K562 treated with DMSO at 1 percent for 24 hours (cell line): ENCODE results near the gene DUSP19. TPM values are rescaled to one million over a fixed set of nuclear protein-coding genes. Genes with fewer than 3 reads are reported as not detected.

Source experiments
- total RNA-seq: library from RNA; unstranded; fragments of 300-600 nt; gene quantifications from 2 replicates; pipeline ENCODE4 v1.2.3, GENCODE V29; 2022; ENCODE audit warnings: low read depth; ENCODE audit not compliant: insufficient read depth

DUSP19 gene, protein sequence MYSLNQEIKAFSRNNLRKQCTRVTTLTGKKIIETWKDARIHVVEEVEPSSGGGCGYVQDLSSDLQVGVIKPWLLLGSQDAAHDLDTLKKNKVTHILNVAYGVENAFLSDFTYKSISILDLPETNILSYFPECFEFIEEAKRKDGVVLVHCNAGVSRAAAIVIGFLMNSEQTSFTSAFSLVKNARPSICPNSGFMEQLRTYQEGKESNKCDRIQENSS
- total RNA-seq: 0.88 and 0.90 TPM in 2 replicates

DNA sequence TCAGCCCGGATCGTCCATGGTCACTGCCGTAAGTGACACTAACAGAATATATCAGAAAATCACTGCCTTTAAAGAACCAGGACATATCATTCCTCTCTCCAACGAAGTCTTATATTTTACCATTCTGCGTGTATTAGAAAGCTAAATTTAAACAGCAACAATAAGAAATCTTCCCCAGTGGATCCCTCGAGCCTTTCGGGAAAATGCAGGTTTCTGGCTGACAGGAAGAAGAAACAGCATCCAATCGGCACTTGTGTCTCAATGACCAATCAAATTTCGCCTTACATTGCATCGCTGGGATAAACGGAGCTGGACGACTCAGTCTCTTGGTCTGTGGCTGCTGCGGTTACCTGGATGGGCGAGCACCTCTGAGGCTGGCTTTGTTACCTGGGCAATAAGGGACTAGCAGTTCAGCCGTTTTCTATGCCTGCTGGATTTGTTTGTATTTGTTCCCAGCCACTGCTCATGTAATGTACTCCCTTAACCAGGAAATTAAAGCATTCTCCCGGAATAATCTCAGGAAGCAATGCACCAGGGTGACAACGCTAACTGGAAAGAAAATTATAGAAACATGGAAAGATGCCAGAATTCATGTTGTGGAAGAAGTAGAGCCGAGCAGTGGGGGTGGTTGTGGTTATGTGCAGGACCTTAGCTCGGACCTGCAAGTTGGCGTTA is at the start of gene DUSP19:
TSS of gene DUSP19 (plus strand) at position 284 of the 675 bp plus-strand sequence. CDS start at position 471, 187 bp downstream.

GRCh38 chr2:183038341-183039300 is 39.9 kb upstream of the DUSP19 start, which contains the start of gene NCKAP1:
TSS of gene NCKAP1 (minus strand) at chr2:183038457. CDS start at chr2:183038099, 358 bp downstream.

DNA sequence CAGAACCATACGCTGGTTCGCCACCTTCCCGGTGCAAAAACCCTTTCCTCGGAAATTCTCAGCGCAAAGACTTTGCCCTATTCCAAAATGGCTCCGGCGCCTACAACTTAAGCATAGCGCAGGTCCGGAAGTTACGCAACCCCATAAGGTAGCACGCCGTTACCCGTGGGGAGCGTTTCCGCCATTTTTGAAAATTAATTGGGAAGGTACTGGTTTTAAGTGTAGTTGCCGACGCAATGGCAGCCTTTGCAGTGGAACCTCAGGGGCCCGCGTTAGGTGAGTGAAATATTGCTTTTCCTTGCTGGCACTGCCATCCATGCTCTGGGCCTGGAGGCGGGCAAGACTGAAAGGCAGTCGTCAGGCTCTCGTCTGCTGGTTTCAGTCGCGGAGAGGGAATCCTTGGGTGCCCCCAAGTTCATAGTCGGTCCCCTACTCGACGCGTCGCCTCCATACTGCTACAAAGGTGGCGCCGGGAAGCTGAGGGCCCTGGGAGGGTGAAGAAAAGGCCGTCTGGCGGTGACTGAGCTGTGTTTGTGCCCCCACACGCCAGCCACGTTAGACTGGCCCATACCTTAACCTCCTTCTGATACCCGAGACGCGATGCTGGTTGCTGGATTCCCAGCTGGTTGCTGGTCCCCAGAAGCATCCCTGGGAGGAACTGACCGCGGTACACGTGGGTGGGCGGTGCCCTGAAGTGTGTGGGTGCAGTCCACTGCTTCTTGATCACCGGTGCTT is 45.8 kb downstream of the DUSP19 start, which contains the start of gene NUP35:
TSS of gene NUP35 (plus strand) at position 222 of the 735 bp plus-strand sequence. CDS start at position 237, 15 bp downstream.

Other genes with a start within 250 kb of the DUSP19 start
- gene FRZB, start 212.1 kb upstream of the DUSP19 start, total RNA-seq: 0.10 TPM in 1 of 2 replicates, not detected in the other
- 56.1 and 73.7 TPM in 2 replicates for gene NCKAP1, start 40.3 kb upstream of the DUSP19 start, total RNA-seq
- gene NUP35, start 45.7 kb downstream of the DUSP19 start, total RNA-seq: 10.5 and 11.9 TPM in 2 replicates